HL-60 (cell line): ENCODE results near the gene ZNF618.

Source experiments
- DNase-seq, 2 experiments: peaks; one replicate each; pipeline ENCODE4 v3.0.0-alpha.2; 2010 to 2020; ENCODE audit warnings: low read depth in 1 of 2, low spot score in 1 of 2
- H3K27ac ChIP-seq: fragments of 250-450 bp; sonication (Bioruptor Pico); replicated peaks from 2 replicates; pipeline ENCODE4 v1.5.1; 2020; ENCODE audit warnings: mild to moderate bottlenecking, moderate library complexity
- H3K27me3 ChIP-seq: fragments of 250-450 bp; sonication (Bioruptor Pico); 2 replicates; pipeline ENCODE4 v1.5.1; 2021; ENCODE audit warnings: mild to moderate bottlenecking, moderate library complexity; ENCODE audit not compliant: insufficient read depth, poor library complexity, severe bottlenecking
- H3K4me3 ChIP-seq: replicated peaks from 2 replicates; pipeline ENCODE4 v1.5.1; 2011; ENCODE audit warnings: mild to moderate bottlenecking, control low read depth, low read length; ENCODE audit not compliant: insufficient read depth
- GABPA ChIP-seq: IDR thresholded peaks from 2 replicates; pipeline ENCODE4 v1.6.1; 2012; ENCODE audit warnings: low read depth
- POLR2AphosphoS5 ChIP-seq: IDR thresholded peaks from 2 replicates; pipeline ENCODE4 v1.6.1; 2012; ENCODE audit warnings: low read depth
- SPI1 ChIP-seq: IDR thresholded peaks from 2 replicates; pipeline ENCODE4 v1.6.1; 2012; ENCODE audit warnings: low read depth, mild to moderate bottlenecking, borderline replicate concordance
- TF ChIP-seq, protein P1 (sequence below): IDR thresholded peaks from one replicate; pipeline ENCODE4 v1.5.1; 2011; ENCODE audit warnings: low read length, control low read depth, inconsistent platforms; ENCODE audit not compliant: insufficient read depth
- TF ChIP-seq, protein P2 (sequence below): IDR thresholded peaks from 2 replicates; pipeline ENCODE4 v1.6.1; 2012; ENCODE audit warnings: low read depth; ENCODE audit not compliant: insufficient replicate concordance

Gene ZNF618

DNA sequence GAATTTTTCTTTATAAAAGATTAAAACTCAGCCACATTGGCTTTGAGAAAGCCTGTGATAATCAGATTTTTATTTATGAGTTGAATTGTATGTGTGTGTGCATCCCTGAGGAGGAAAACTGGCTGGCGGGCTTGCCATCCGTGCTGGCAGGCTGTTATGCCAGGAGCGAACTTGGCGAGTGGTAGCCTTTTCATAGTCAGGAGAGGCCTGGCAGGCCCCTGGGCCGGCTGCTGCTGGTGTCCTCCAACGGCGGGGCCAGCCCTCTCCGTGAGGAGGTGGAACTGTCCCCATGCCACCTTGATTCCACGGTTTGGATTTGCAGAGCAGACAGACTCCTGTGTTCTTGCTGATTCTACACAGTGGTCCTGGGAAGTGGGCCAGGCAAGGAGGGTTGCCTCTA lies 43.3 kb downstream of the ZNF618 start:
- H3K27me3 ChIP-seq, result no peaks in the 10 kb centered on the region
- DNase-seq, result no peak
- no peak overlapping the region for H3K27ac ChIP-seq
- no peak overlapping the region for H3K4me3 ChIP-seq
- TF ChIP-seq, protein P1, sequence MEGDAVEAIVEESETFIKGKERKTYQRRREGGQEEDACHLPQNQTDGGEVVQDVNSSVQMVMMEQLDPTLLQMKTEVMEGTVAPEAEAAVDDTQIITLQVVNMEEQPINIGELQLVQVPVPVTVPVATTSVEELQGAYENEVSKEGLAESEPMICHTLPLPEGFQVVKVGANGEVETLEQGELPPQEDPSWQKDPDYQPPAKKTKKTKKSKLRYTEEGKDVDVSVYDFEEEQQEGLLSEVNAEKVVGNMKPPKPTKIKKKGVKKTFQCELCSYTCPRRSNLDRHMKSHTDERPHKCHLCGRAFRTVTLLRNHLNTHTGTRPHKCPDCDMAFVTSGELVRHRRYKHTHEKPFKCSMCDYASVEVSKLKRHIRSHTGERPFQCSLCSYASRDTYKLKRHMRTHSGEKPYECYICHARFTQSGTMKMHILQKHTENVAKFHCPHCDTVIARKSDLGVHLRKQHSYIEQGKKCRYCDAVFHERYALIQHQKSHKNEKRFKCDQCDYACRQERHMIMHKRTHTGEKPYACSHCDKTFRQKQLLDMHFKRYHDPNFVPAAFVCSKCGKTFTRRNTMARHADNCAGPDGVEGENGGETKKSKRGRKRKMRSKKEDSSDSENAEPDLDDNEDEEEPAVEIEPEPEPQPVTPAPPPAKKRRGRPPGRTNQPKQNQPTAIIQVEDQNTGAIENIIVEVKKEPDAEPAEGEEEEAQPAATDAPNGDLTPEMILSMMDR, result no peak
- TF ChIP-seq GABPA (no peak), POLR2AphosphoS5 (no peak), SPI1 (no peak)
- TF ChIP-seq, protein P2, sequence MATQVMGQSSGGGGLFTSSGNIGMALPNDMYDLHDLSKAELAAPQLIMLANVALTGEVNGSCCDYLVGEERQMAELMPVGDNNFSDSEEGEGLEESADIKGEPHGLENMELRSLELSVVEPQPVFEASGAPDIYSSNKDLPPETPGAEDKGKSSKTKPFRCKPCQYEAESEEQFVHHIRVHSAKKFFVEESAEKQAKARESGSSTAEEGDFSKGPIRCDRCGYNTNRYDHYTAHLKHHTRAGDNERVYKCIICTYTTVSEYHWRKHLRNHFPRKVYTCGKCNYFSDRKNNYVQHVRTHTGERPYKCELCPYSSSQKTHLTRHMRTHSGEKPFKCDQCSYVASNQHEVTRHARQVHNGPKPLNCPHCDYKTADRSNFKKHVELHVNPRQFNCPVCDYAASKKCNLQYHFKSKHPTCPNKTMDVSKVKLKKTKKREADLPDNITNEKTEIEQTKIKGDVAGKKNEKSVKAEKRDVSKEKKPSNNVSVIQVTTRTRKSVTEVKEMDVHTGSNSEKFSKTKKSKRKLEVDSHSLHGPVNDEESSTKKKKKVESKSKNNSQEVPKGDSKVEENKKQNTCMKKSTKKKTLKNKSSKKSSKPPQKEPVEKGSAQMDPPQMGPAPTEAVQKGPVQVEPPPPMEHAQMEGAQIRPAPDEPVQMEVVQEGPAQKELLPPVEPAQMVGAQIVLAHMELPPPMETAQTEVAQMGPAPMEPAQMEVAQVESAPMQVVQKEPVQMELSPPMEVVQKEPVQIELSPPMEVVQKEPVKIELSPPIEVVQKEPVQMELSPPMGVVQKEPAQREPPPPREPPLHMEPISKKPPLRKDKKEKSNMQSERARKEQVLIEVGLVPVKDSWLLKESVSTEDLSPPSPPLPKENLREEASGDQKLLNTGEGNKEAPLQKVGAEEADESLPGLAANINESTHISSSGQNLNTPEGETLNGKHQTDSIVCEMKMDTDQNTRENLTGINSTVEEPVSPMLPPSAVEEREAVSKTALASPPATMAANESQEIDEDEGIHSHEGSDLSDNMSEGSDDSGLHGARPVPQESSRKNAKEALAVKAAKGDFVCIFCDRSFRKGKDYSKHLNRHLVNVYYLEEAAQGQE, result no peak

- H3K4me3 ChIP-seq, result no peak overlapping the region
- H3K27me3 ChIP-seq, result no peaks in the 10 kb centered on the region
- DNase-seq, result no peak
- H3K27ac ChIP-seq, result no peak overlapping the region
- TF ChIP-seq, protein P1, result no peak
- TF ChIP-seq GABPA, result no peak
- no peak for TF ChIP-seq POLR2AphosphoS5
- TF ChIP-seq, protein P2, result no peak
- TF ChIP-seq SPI1, result no peak
Measured at GRCh38 chr9:113919871-113920270, 43.8 kb downstream of the ZNF618 start.

GRCh38 chr9:113920872-113921271 lies 44.8 kb downstream of the ZNF618 start:
- DNase-seq, result no peak
- Histone ChIP-seq H3K4me3 (no peak overlapping the region), H3K27me3 (no peaks in the 10 kb centered on the region), H3K27ac (no peak overlapping the region)
- TF ChIP-seq, protein P1, result no peak
- TF ChIP-seq, protein P2, result no peak
- TF ChIP-seq GABPA, result no peak
